ENCODE measurements around the gene CELSR1.
"Not testable (repeated sequence)": the region's sequence is repeated elsewhere in the genome, so short reads cannot be mapped to it uniquely, and the experiment has no call there.

Gene CELSR1

GRCh38 chr22:46471901-46472721, 65.3 kb downstream of the CELSR1 start:
- in situ Hi-C loops (cut with HindIII; ENCODE audit: low pct_ligation_motif_present, low sequenced_read_pairs) = no loop called here
- no peak for TF ChIP-seq CTCF (IDR thresholded peaks at IDR 0.05; ENCODE audit: low read depth, low read length, missing control alignments)
- DNase-seq = no peak
- Histone ChIP-seq H3K27ac (no peak overlapping the region), H3K4me3 (ENCODE audit: low read depth, low read length) (no peak overlapping the region), H3K36me3 (replicated peaks) (no peaks in the 10 kb centered on the region), H3K27me3 (replicated peaks) (no peaks in the 10 kb centered on the region)

GRCh38 chr22:46471330-46471729, 66.1 kb downstream of the CELSR1 start:
- in situ Hi-C loops (cut with HindIII; ENCODE audit: low pct_ligation_motif_present, low sequenced_read_pairs); H3K4me3 ChIP-seq (ENCODE audit: low read depth, low read length); H3K36me3 ChIP-seq (replicated peaks); H3K27me3 ChIP-seq (replicated peaks); DNase-seq; H3K27ac ChIP-seq: not testable (repeated sequence)

GRCh38 chr22:46469711-46470110, 67.7 kb downstream of the CELSR1 start:
- in situ Hi-C loops (cut with HindIII; ENCODE audit: low pct_ligation_motif_present, low sequenced_read_pairs) = no loop called here
- H3K36me3 ChIP-seq (replicated peaks) = no peaks in the 10 kb centered on the region
- no peak overlapping the region for H3K4me3 ChIP-seq (ENCODE audit: low read depth, low read length)
- no peaks in the 10 kb centered on the region for H3K27me3 ChIP-seq (replicated peaks)
- H3K27ac ChIP-seq = no peak overlapping the region
- no peak for TF ChIP-seq CTCF (IDR thresholded peaks at IDR 0.05; ENCODE audit: low read depth, low read length, missing control alignments)
- no peak for DNase-seq

- in situ Hi-C loops (cut with HindIII; ENCODE audit: low pct_ligation_motif_present, low sequenced_read_pairs) = no loop called here
- Histone ChIP-seq H3K27me3 (replicated peaks) (no peaks in the 10 kb centered on the region), H3K27ac (no peak overlapping the region), H3K36me3 (replicated peaks) (no peaks in the 10 kb centered on the region), H3K4me3 (ENCODE audit: low read depth, low read length) (no peak overlapping the region)
- TF ChIP-seq CTCF (IDR thresholded peaks at IDR 0.05; ENCODE audit: low read depth, low read length, missing control alignments) = no peak
- no peak for DNase-seq
Observed at GRCh38 chr22:46467006-46467405, 70.4 kb downstream of the CELSR1 start.

GRCh38 chr22:46466255-46466676, 71.2 kb downstream of the CELSR1 start:
- in situ Hi-C loops (cut with HindIII; ENCODE audit: low pct_ligation_motif_present, low sequenced_read_pairs) = no loop called here
- no peaks in the 10 kb centered on the region for H3K27me3 ChIP-seq (replicated peaks)
- no peak overlapping the region for H3K4me3 ChIP-seq (ENCODE audit: low read depth, low read length)
- no peak for TF ChIP-seq CTCF (IDR thresholded peaks at IDR 0.05; ENCODE audit: low read depth, low read length, missing control alignments)
- H3K36me3 ChIP-seq (replicated peaks) = no peaks in the 10 kb centered on the region
- no peak overlapping the region for H3K27ac ChIP-seq
- DNase-seq = no peak

- DNase-seq = no peak
- Histone ChIP-seq H3K4me3 (ENCODE audit: low read depth, low read length) (no peak overlapping the region), H3K27me3 (replicated peaks) (no peaks in the 10 kb centered on the region), H3K36me3 (replicated peaks) (no peaks in the 10 kb centered on the region), H3K27ac (no peak overlapping the region)
- in situ Hi-C loops (cut with HindIII; ENCODE audit: low pct_ligation_motif_present, low sequenced_read_pairs) = no loop called here
- no peak for TF ChIP-seq CTCF (IDR thresholded peaks at IDR 0.05; ENCODE audit: low read depth, low read length, missing control alignments)
Observed at GRCh38 chr22:46465793-46466192, 71.6 kb downstream of the CELSR1 start.

All from brain microvascular endothelial cell (primary cell).